Measurements from ENCODE around the gene BRWD1. TPM values are rescaled to one million over a fixed set of nuclear protein-coding genes. Genes with fewer than 3 reads are reported as not detected.

Gene BRWD1
- total and polyA plus RNA-seq, 2 of the 13 experiments (the other 11 are each of a cell fraction or from before 2014, with no cell fraction given): 13.9 to 28.0 TPM

GRCh38 chr21:39217356-39218081 lies 95.9 kb downstream of the BRWD1 start:
- Histone ChIP-seq H3K79me2 (ENCODE audit: insufficient read depth, low read length) (no peaks in the 10 kb centered on the region), H3K27ac (ENCODE audit: extremely low read length, insufficient read depth, low read length) (no peak overlapping the region), H3K4me1 (ENCODE audit: insufficient read depth, low read length) (no peaks in the 10 kb centered on the region), H3K36me3 (replicated peaks in 1 of 2; ENCODE audit: control insufficient read depth in 1 of 2, insufficient read depth in 2 of 2, low read length in 2 of 2) (peaks cover 0 to 38% of the 10 kb centered on the region in 2 experiments; a peak in 4 of 5 replicates), H3K4me3 (replicated peaks in 1 of 3; ENCODE audit: insufficient read depth in 1 of 3, low read depth in 2 of 3, low read length in 3 of 3) (no peak overlapping the region), H3K27me3 (ENCODE audit: control insufficient read depth in 1 of 2, insufficient read depth in 2 of 2, low read length in 2 of 2) (no peaks in the 10 kb centered on the region), H4K20me1 (ENCODE audit: insufficient read depth, low read length) (no peaks in the 10 kb centered on the region), H2AFZ (ENCODE audit: low read length) (no peak overlapping the region), H3K9me3 (ENCODE audit: low read length) (no peaks in the 10 kb centered on the region), H3K4me2 (ENCODE audit: low read depth, low read length) (no peak overlapping the region), H3K9ac (ENCODE audit: insufficient read depth, low read depth, low read length) (no peak overlapping the region)
- in situ Hi-C loops (cut with HindIII; ENCODE audit: extremely low pct_ligation_motif_present, low pct_unique_long_range_greater_than_20kb): no loop called here
- BruUV-seq (replicated peaks): no TSS peak
- TF ChIP-seq, protein P1, sequence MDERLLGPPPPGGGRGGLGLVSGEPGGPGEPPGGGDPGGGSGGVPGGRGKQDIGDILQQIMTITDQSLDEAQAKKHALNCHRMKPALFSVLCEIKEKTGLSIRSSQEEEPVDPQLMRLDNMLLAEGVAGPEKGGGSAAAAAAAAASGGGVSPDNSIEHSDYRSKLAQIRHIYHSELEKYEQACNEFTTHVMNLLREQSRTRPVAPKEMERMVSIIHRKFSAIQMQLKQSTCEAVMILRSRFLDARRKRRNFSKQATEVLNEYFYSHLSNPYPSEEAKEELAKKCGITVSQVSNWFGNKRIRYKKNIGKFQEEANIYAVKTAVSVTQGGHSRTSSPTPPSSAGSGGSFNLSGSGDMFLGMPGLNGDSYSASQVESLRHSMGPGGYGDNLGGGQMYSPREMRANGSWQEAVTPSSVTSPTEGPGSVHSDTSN (CRISPR knock-in tag; IDR thresholded peaks at IDR 0.05): no peak
- TF ChIP-seq RAD51 (IDR thresholded peaks at IDR 0.05; ENCODE audit: borderline replicate concordance) (no peak), ZNF296 (CRISPR knock-in tag; conservative IDR thresholded peaks at IDR 0.05) (no peak), ZNF569 (CRISPR knock-in tag; IDR thresholded peaks at IDR 0.05; ENCODE audit: borderline replicate concordance) (no peak), ZNF510 (CRISPR knock-in tag; IDR thresholded peaks at IDR 0.05; ENCODE audit: low read depth) (no peak)
- TF ChIP-seq, protein P2, sequence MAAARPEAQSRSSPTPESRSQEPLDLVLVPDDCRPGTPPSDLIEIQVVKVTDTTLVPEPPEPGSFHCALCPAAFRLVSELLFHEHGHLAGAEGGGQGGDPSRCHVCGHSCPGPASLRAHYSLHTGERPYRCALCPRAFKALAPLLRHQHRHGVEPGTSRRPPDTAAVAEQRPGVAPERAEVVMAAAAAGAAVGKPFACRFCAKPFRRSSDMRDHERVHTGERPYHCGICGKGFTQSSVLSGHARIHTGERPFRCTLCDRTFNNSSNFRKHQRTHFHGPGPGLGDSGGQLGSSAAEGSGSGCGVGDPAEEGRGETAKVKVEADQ (CRISPR knock-in tag; IDR thresholded peaks at IDR 0.05; ENCODE audit: borderline replicate concordance): no peak
- TF ChIP-seq, protein P3, sequence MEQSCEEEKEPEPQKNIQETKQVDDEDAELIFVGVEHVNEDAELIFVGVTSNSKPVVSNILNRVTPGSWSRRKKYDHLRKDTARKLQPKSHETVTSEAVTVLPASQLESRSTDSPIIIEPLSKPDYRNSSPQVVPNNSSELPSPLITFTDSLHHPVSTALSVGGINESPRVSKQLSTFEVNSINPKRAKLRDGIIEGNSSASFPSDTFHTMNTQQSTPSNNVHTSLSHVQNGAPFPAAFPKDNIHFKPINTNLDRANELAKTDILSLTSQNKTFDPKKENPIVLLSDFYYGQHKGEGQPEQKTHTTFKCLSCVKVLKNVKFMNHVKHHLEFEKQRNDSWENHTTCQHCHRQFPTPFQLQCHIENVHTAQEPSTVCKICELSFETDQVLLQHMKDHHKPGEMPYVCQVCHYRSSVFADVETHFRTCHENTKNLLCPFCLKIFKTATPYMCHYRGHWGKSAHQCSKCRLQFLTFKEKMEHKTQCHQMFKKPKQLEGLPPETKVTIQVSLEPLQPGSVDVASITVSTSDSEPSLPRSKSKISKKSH (CRISPR knock-in tag; IDR thresholded peaks at IDR 0.05; ENCODE audit: borderline replicate concordance): no peak
- CTCF ChIA-PET (ENCODE audit: low intra/inter-chr PET ratio, low total read pairs): no interaction called here
- intact Hi-C loops (cut with micrococcal nuclease; ENCODE audit: unreplicated experiment): no loop called here
- DNase-seq (ENCODE audit: low spot score): no peak
- FAIRE-seq: no peak
- POLR2A ChIA-PET: no interaction called here
- no peak for ATAC-seq
- WGBS (ENCODE audit: low lambda C conversion rate): 96% methylated on average over 3 of the region's 3 CpGs
